ENCODE data around the gene CDKN2AIPNL.

The CDKN2AIPNL gene

DNA sequence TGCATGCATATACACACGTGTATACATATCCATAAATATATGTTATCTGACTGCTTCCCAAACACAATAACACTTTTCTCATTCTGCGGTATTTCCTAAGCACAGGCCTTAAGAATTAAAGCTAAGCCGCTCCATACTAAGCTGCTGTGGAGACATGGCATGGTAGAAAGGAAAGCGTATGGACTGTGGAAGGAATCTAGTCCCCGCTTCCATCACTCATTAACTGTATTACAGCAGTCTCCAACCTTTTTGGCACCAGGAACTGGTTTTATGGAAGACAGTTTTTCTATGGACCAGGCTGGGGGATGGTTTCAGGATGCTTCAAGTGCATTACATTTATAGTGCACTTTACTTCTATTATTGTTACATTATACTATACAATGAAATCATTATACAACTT is 56.0 kb downstream of the CDKN2AIPNL start:
- Histone ChIP-seq H3K9me3 (ENCODE audit: insufficient read depth, low read depth, low read length) (no peaks in the 10 kb centered on the region), H3K23ac (ENCODE audit: low read length) (no peak overlapping the region), H2BK5ac (ENCODE audit: low read depth, low read length, poor library complexity) (no peak overlapping the region), H4K8ac (ENCODE audit: low read depth, low read length) (no peak overlapping the region), H3K4me3 (ENCODE audit: low read depth, low read length) (no peak overlapping the region), H2AFZ (ENCODE audit: insufficient read depth, low read length, poor library complexity) (no peak overlapping the region), H3K4me1 (ENCODE audit: control insufficient read depth in 1 of 2, insufficient read depth in 2 of 2, low read length in 2 of 2) (no peaks in the 10 kb centered on the region), H3K79me1 (ENCODE audit: low read length) (no peaks in the 10 kb centered on the region), H3K79me2 (ENCODE audit: control insufficient read depth, insufficient read depth, low read length, poor library complexity) (no peaks in the 10 kb centered on the region), H2AK5ac (ENCODE audit: low read length) (no peak overlapping the region), H4K91ac (ENCODE audit: low read depth, low read length) (no peak overlapping the region), H3K27me3 (ENCODE audit: insufficient read depth, low read length) (no peaks in the 10 kb centered on the region), H3K4ac (ENCODE audit: low read depth, low read length) (no peak overlapping the region), H3K9ac (ENCODE audit: low read length) (no peak overlapping the region), H3K4me2 (ENCODE audit: low read length) (no peak overlapping the region), H2BK12ac (ENCODE audit: low read length) (no peak overlapping the region), H3K27ac (ENCODE audit: low read depth, low read length) (no peak overlapping the region), H2BK120ac (ENCODE audit: insufficient read depth, low read length, poor library complexity) (no peak overlapping the region), H4K12ac (ENCODE audit: low read depth, low read length) (no peak overlapping the region), H3K36me3 (ENCODE audit: control insufficient read depth in 1 of 2, insufficient read depth in 2 of 2, low read length in 2 of 2) (no peaks in the 10 kb centered on the region), H3K14ac (ENCODE audit: low read length) (no peak overlapping the region), H3K18ac (ENCODE audit: low read length) (no peak overlapping the region)
- no CpG with 5 or more reads among the region's 5 CpGs for WGBS (ENCODE audit: extremely low coverage, insufficient coverage, insufficient read length)
- DNase-seq: no peak

Data from trophoblast cell (in vitro differentiated cells and primary cell).